ENCODE results near the gene TTC22.

DNA sequence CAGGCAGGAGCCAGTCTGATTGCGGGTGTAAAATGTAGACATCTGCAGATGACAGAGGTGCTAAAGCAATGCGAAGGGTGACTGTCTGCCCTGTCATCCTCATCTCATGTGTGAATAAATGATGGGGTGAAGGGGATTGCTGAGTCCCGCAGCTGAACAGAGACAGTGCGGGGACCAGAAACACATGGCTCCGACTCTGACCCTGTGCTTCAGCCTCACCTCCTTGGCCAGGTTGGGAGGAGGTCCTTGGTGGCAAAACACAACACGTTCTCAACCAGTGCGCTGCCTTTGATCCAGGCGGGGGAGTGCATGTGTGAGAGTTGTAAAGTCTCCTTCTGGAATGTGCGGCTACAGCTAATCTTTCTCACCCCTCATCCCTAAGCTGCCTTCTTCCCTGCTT lies 32.0 kb upstream of the TTC22 start:
- TF ChIP-seq, protein P1, sequence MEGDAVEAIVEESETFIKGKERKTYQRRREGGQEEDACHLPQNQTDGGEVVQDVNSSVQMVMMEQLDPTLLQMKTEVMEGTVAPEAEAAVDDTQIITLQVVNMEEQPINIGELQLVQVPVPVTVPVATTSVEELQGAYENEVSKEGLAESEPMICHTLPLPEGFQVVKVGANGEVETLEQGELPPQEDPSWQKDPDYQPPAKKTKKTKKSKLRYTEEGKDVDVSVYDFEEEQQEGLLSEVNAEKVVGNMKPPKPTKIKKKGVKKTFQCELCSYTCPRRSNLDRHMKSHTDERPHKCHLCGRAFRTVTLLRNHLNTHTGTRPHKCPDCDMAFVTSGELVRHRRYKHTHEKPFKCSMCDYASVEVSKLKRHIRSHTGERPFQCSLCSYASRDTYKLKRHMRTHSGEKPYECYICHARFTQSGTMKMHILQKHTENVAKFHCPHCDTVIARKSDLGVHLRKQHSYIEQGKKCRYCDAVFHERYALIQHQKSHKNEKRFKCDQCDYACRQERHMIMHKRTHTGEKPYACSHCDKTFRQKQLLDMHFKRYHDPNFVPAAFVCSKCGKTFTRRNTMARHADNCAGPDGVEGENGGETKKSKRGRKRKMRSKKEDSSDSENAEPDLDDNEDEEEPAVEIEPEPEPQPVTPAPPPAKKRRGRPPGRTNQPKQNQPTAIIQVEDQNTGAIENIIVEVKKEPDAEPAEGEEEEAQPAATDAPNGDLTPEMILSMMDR (IDR thresholded peaks at IDR 0.05), result no peak
- TF ChIP-seq SIN3A (IDR thresholded peaks at IDR 0.05; ENCODE audit: borderline replicate concordance, insufficient read depth, low read depth, low read length) (no peak), POLR2AphosphoS5 (IDR thresholded peaks at IDR 0.05; ENCODE audit: low read depth, low read length) (no peak)

All from Panc1 (cell line).